Measurements from ENCODE around the gene WWOX.

The WWOX gene

GRCh38 chr16:78832100-78832499 is 732.6 kb downstream of the WWOX start:
- no peak overlapping the region for H3K4me3 ChIP-seq (ENCODE audit: low read depth, low read length)
- no peak for DNase-seq (ENCODE audit: low read depth)
- TF ChIP-seq MYC (IDR thresholded peaks at IDR 0.05; ENCODE audit: low read depth, low read length) (no peak), MAX (IDR thresholded peaks at IDR 0.05; ENCODE audit: low read depth, low read length) (no peak), POLR2A (IDR thresholded peaks at IDR 0.05; ENCODE audit: extremely low read depth, insufficient read length) (no peak)
- TF ChIP-seq, protein P1, sequence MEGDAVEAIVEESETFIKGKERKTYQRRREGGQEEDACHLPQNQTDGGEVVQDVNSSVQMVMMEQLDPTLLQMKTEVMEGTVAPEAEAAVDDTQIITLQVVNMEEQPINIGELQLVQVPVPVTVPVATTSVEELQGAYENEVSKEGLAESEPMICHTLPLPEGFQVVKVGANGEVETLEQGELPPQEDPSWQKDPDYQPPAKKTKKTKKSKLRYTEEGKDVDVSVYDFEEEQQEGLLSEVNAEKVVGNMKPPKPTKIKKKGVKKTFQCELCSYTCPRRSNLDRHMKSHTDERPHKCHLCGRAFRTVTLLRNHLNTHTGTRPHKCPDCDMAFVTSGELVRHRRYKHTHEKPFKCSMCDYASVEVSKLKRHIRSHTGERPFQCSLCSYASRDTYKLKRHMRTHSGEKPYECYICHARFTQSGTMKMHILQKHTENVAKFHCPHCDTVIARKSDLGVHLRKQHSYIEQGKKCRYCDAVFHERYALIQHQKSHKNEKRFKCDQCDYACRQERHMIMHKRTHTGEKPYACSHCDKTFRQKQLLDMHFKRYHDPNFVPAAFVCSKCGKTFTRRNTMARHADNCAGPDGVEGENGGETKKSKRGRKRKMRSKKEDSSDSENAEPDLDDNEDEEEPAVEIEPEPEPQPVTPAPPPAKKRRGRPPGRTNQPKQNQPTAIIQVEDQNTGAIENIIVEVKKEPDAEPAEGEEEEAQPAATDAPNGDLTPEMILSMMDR (IDR thresholded peaks at IDR 0.05; ENCODE audit: low read depth, low read length), result no peak

DNA sequence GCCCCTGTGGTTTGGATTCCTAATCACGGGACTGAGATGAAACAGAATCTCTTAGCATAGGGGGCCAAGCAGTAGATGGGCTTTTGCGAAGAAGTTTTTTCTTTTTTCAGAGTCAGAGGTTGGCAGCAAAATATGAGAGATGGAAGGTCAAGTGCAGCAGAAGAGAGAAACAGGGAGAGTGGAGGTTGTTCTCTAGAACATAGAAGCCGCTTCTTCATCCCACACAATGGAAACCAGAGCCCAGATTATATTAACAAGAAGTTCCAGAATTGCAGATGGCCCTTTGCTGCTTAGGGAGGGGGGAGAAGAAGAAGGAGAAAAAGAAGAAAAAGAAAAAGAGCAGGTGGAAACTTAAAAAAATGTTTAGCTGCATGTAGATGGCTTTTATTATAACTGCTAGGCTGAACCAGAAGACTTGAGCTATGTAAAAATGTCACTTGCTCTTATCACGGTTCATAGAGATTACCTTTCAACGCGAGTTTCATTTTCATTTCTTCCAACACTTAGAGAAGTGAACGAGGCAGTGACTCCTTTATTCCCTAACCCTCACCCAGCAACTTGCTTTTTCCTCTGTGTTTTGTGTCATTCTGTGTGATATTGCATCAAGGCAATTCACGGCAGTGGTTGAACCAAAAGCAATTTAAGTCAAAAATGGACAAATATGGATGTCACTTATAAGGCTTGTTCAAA is 737.5 kb downstream of the WWOX start:
- DNase-seq (ENCODE audit: low read depth), result no peak
- H3K4me3 ChIP-seq (ENCODE audit: low read depth, low read length), result no peak overlapping the region
- TF ChIP-seq MYC (IDR thresholded peaks at IDR 0.05; ENCODE audit: low read depth, low read length), result no peak
- no peak for TF ChIP-seq MAX (IDR thresholded peaks at IDR 0.05; ENCODE audit: low read depth, low read length)
- TF ChIP-seq POLR2A (IDR thresholded peaks at IDR 0.05; ENCODE audit: extremely low read depth, insufficient read length), result no peak
- TF ChIP-seq, protein P1 (IDR thresholded peaks at IDR 0.05; ENCODE audit: low read depth, low read length), result no peak

- no peak overlapping the region for H3K4me3 ChIP-seq (ENCODE audit: low read depth, low read length)
- no peak for TF ChIP-seq MAX (IDR thresholded peaks at IDR 0.05; ENCODE audit: low read depth, low read length)
- TF ChIP-seq, protein P1 (IDR thresholded peaks at IDR 0.05; ENCODE audit: low read depth, low read length), result no peak
- no peak for TF ChIP-seq MYC (IDR thresholded peaks at IDR 0.05; ENCODE audit: low read depth, low read length)
- no peak for TF ChIP-seq POLR2A (IDR thresholded peaks at IDR 0.05; ENCODE audit: extremely low read depth, insufficient read length)
- DNase-seq (ENCODE audit: low read depth), result no peak
Measured at GRCh38 chr16:78837706-78838105, 738.3 kb downstream of the WWOX start.

- H3K4me3 ChIP-seq (ENCODE audit: low read depth, low read length), result no peak overlapping the region
- TF ChIP-seq, protein P1 (IDR thresholded peaks at IDR 0.05; ENCODE audit: low read depth, low read length), result no peak
- TF ChIP-seq MYC (IDR thresholded peaks at IDR 0.05; ENCODE audit: low read depth, low read length) (no peak), MAX (IDR thresholded peaks at IDR 0.05; ENCODE audit: low read depth, low read length) (no peak), POLR2A (IDR thresholded peaks at IDR 0.05; ENCODE audit: extremely low read depth, insufficient read length) (no peak)
- DNase-seq (ENCODE audit: low read depth), result no peak
Measured at GRCh38 chr16:78838276-78838675, 738.8 kb downstream of the WWOX start.

GRCh38 chr16:78842950-78843349 is 743.5 kb downstream of the WWOX start:
- no peak for DNase-seq (ENCODE audit: low read depth)
- TF ChIP-seq MYC (IDR thresholded peaks at IDR 0.05; ENCODE audit: low read depth, low read length) (no peak), POLR2A (IDR thresholded peaks at IDR 0.05; ENCODE audit: extremely low read depth, insufficient read length) (no peak)
- TF ChIP-seq, protein P1 (IDR thresholded peaks at IDR 0.05; ENCODE audit: low read depth, low read length), result no peak
- H3K4me3 ChIP-seq (ENCODE audit: low read depth, low read length), result no peak overlapping the region

Measured in NB4 (cell line).